ENCODE data around the gene MCTP2.

Gene MCTP2

GRCh38 chr15:94404733-94405283, 173.4 kb downstream of the MCTP2 start:
- in situ Hi-C loops (cut with HindIII; ENCODE audit: low pct_ligation_motif_present, low pct_unique_long_range_greater_than_20kb, low sequenced_read_pairs), result no loop called here
- DNase-seq, result no peak

DNA sequence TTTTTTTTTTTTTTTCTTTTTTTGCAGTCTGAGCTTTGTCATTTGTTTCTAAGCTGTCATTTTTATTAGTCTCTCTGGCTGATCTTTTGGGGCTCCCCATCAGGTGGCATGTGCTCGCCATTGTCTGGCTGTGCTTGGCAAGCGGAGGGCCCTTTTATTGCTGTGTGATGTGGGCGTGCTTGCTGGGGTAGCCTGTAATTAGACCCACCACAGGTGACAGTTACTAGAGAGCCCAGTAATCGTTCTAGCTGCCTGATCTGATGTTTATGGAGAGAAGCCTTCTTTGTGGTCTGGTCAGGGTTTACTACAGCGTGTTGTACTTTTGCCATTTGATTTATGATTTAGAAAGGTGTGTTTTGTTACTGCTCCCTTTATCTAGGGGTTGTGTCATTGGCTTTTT, 179.9 kb downstream of the MCTP2 start:
- in situ Hi-C loops (cut with HindIII; ENCODE audit: low pct_ligation_motif_present, low pct_unique_long_range_greater_than_20kb, low sequenced_read_pairs), result no loop called here
- no peak for DNase-seq

DNA sequence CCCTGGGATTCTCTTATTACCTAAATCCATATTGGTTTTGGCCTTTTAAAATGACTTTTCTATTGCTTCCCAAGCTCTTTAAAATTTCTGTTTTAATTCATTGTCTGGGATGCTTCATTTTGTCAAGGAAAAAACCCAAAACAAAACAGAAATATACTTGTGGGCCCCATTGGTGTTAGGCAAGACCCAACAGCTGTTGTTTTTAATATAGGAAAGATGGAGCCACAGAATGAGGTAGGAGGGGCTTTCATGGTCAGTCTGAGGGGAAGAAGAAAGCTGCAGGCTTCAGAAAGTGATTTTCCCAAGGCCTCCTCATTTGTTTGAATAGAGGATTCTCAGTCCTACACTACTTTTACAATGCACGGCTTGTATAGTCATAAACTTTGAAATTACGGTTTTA, 180.5 kb downstream of the MCTP2 start:
- in situ Hi-C loops (cut with HindIII; ENCODE audit: low pct_ligation_motif_present, low pct_unique_long_range_greater_than_20kb, low sequenced_read_pairs), result no loop called here
- DNase-seq, result no peak

DNA sequence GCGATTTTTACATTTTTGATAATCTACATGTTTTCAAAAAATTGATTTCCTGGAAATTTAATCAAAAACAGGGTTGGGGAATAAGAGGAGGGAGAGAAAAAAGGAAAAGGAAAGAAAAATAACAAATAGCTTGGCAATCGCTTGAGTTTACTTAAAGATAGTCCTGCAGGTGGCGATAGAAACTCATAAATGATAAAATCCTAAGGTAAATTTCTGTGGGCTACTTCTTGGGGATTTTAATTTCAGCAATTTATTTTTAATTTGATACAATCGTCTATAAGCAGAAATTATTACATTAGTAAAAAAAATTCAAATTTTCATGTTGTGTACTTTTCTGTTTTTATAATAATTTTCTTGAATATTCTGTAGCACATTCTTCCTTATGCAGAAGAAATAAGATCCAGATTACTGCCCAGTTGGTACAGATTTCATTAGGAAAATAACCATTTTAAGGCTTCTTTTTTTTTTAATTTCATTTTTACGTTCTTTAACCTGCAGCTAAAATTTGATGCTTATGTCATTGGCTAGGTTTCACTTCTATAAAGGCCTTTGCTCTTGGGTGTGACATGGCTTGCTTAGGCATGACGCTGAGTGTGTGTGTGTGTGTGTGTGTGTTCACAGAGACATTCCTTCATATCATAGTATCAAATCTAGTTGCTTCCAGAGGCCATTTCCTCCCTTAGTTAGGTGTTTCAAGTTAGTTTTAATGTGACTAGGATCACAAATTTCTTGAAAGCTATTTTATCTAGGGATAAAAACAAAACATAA, 181.8 kb downstream of the MCTP2 start:
- in situ Hi-C loops (cut with HindIII; ENCODE audit: low pct_ligation_motif_present, low pct_unique_long_range_greater_than_20kb, low sequenced_read_pairs), result no loop called here
- DNase-seq, result peak; percentile 35

DNA sequence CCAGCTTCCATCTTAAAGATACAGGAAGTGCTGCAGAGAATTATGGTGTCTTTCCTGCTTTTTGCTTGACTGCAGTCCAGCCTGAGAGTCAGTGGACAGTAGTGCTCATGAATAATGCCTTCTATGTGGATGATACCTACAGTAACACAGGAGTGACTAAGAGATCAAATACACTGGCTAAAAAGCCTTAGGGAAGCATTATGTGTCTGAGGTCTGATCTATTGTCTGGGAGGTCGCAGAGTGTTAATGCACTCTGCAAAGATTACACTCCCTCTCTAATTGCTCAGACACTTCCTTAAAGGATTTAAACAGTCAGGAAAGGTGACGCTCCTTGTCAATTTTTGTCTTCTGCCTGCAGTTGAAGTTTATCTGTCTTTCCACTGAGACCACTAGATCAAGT, 183.6 kb downstream of the MCTP2 start:
- no peak for DNase-seq
- in situ Hi-C loops (cut with HindIII; ENCODE audit: low pct_ligation_motif_present, low pct_unique_long_range_greater_than_20kb, low sequenced_read_pairs), result no loop called here

DNA sequence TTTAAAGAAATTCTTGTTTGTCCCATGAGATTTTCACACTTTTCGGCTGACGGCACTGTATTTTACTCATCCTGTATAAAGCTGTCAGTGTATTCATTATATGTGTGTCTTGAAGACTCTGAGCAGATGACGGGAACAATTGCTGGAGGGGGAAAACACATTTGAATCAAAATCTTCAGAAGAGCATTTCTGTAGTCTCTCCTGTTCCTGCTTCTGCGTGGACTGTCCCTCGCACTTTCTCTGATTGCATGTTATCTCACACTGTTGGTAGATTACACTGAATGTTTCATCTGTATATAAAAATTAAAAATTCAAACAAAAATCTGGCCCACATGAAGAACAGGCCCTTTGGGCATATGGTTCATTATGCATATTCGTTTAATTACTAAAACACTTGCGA, 184.9 kb downstream of the MCTP2 start:
- in situ Hi-C loops (cut with HindIII; ENCODE audit: low pct_ligation_motif_present, low pct_unique_long_range_greater_than_20kb, low sequenced_read_pairs), result no loop called here

DNA sequence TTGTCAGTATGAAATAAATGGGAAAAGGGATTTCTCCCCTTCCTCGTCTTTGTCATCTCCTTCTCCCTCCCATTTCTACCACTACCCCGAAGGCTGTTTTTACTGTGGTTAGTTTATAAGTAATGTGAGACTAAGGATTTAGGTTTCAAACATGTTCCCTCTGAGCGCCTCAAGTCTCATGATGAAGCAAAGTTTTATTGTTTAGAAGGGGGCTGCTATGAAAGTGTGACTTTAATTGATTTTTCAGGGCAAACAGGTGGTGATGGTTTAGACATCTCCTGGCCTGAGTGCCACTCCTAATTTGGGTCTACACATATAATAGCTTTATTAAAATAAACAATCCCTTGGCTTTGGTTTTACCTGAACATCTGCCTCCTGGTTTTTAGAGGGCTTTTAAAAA, 185.5 kb downstream of the MCTP2 start:
- DNase-seq, result no peak
- in situ Hi-C loops (cut with HindIII; ENCODE audit: low pct_ligation_motif_present, low pct_unique_long_range_greater_than_20kb, low sequenced_read_pairs), result no loop called here

More for the DNA sequence above, 184.9 kb downstream of the MCTP2 start:
- no peak for DNase-seq

GRCh38 chr15:94417501-94418293, 186.3 kb downstream of the MCTP2 start:
- DNase-seq, result no peak
- in situ Hi-C loops (cut with HindIII; ENCODE audit: low pct_ligation_motif_present, low pct_unique_long_range_greater_than_20kb, low sequenced_read_pairs), result no loop called here

GRCh38 chr15:94421706-94422105, 190.3 kb downstream of the MCTP2 start:
- in situ Hi-C loops (cut with HindIII; ENCODE audit: low pct_ligation_motif_present, low pct_unique_long_range_greater_than_20kb, low sequenced_read_pairs), result no loop called here

DNA sequence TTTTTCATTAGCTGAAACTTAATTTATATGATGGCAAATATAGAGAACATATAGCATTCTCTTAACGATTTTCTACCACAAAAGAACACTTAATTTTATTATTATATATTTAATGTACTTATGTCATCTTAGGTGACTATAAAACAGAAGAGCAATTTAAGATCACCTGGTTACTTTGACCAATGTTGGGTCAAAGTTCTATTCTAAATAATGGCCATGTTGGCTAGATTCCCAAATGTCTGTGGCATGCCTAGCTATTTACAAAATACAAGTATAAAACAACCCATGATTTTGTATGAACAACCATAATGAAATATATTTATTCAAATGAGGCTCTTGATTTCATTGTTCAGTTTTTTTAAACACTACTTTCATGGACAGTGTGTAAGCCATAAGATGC, 200.9 kb downstream of the MCTP2 start:
- in situ Hi-C loops (cut with HindIII; ENCODE audit: low pct_ligation_motif_present, low pct_unique_long_range_greater_than_20kb, low sequenced_read_pairs), result no loop called here
- no peak for DNase-seq

More at GRCh38 chr15:94421706-94422105, 190.3 kb downstream of the MCTP2 start:
- no peak for DNase-seq

GRCh38 chr15:94439158-94439557, 207.8 kb downstream of the MCTP2 start:
- DNase-seq, result no peak

GRCh38 chr15:94441760-94442159, 210.4 kb downstream of the MCTP2 start:
- in situ Hi-C loops (cut with HindIII; ENCODE audit: low pct_ligation_motif_present, low pct_unique_long_range_greater_than_20kb, low sequenced_read_pairs), result no loop called here
- DNase-seq, result no peak

More at GRCh38 chr15:94439158-94439557, 207.8 kb downstream of the MCTP2 start:
- in situ Hi-C loops (cut with HindIII; ENCODE audit: low pct_ligation_motif_present, low pct_unique_long_range_greater_than_20kb, low sequenced_read_pairs), result no loop called here

GRCh38 chr15:94442480-94442879, 211.1 kb downstream of the MCTP2 start:
- in situ Hi-C loops (cut with HindIII; ENCODE audit: low pct_ligation_motif_present, low pct_unique_long_range_greater_than_20kb, low sequenced_read_pairs), result no loop called here
- no peak for DNase-seq

GRCh38 chr15:94443186-94443585, 211.8 kb downstream of the MCTP2 start:
- DNase-seq, result no peak

DNA sequence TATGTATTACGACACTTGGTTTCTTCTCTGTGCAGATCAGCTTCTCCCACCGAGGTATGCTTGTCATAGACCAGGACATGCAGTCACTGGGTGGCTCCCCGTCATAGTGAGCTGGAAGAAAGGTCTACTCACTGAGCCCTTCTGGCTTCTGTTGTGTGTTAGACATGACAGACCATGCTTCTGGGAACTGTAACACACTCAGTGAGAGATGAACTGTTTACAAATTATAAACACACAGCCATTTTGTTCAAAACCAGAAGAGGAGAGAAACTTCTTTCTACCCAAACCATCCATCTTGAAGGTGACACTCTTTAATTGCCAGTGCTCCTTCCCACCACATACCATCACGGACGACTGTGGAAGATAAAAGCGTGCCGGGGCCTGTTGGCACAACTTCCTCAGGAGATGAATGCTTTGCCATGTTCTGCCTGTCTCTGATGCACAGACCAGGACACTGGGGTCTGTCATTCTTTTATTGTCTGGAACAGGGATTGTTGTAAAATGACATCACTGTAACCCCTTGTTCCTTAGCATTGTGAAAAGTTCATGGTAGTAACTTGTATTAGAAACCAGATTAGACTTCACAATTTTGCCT, 214.3 kb downstream of the MCTP2 start:
- no peak for DNase-seq
- in situ Hi-C loops (cut with HindIII; ENCODE audit: low pct_ligation_motif_present, low pct_unique_long_range_greater_than_20kb, low sequenced_read_pairs), result no loop called here

More at GRCh38 chr15:94443186-94443585, 211.8 kb downstream of the MCTP2 start:
- in situ Hi-C loops (cut with HindIII; ENCODE audit: low pct_ligation_motif_present, low pct_unique_long_range_greater_than_20kb, low sequenced_read_pairs), result no loop called here

DNA sequence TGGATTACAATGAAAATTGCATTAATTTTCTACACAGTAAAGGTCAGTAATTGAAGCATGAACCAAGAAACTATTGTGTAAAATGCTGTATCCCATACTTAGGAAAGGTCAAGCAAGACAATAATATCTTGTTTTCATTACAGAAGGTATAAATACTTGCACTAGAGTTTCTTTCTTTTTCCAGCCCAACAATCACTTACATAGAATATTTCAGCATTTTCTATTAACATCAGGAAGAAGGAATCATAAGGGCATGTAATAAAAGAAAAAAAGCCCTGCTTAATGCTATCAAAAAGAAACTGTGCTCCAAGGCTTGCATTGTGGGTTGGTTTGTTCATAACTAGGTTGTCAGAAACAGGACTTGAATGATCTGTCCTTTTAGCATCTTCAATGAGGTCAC, 215.1 kb downstream of the MCTP2 start:
- DNase-seq, result no peak
- in situ Hi-C loops (cut with HindIII; ENCODE audit: low pct_ligation_motif_present, low pct_unique_long_range_greater_than_20kb, low sequenced_read_pairs), result no loop called here

- no peak for DNase-seq
- in situ Hi-C loops (cut with HindIII; ENCODE audit: low pct_ligation_motif_present, low pct_unique_long_range_greater_than_20kb, low sequenced_read_pairs), result no loop called here
Observed at GRCh38 chr15:94451466-94451865, 220.1 kb downstream of the MCTP2 start.

- no peak for DNase-seq
- in situ Hi-C loops (cut with HindIII; ENCODE audit: low pct_ligation_motif_present, low pct_unique_long_range_greater_than_20kb, low sequenced_read_pairs), result no loop called here
Observed at GRCh38 chr15:94453227-94453988, 222.0 kb downstream of the MCTP2 start.

Data from ACHN (cell line).